Measurements from ENCODE around the gene CCDC71. TPM values are rescaled to one million over a fixed set of nuclear protein-coding genes. Genes with fewer than 3 reads are reported as not detected.

Gene CCDC71
- total and polyA plus RNA-seq, 3 experiments from 2014 or later = 0.94 to 34.2 (median 32.1) TPM

- H3K27ac ChIP-seq (ENCODE audit: low read depth, low read length) = no peak overlapping the region
- Mint-ChIP-seq H3K27me3 (no peaks in the 10 kb centered on the region), H3K36me3 (peaks cover 0 to 13% (median 0%) of the 10 kb centered on the region in 3 donors), H3K4me3 (peak overlapping the region in 1 of 7 donors; percentile 2), H3K27ac (peak overlapping the region in 6 of 8 donors; percentile 2 to 98 (median 40)), H3K4me1 (peaks cover 0 to 12% (median 4%) of the 10 kb centered on the region in 3 donors), H3K9me3 (no peaks in the 10 kb centered on the region)
- no peaks in the 10 kb centered on the region for H3K27me3 ChIP-seq (ENCODE audit: insufficient read depth, low read length, poor library complexity, severe bottlenecking)
- H3K36me3 ChIP-seq (ENCODE audit: insufficient read depth, low read length) = no peaks in the 10 kb centered on the region
- H3K4me3 ChIP-seq (ENCODE audit: low read length) = no peak overlapping the region
- CTCF ChIA-PET = interaction anchor here (0.8 to 5.1 kb wide), 8 partner anchors 13 to 356 kb away, joined by 3 to 21 read pairs (median 5); partner anchors contain the start of genes IMPDH2, KLHDC8B, QRICH1 and USP19
- H3K4me1 ChIP-seq (ENCODE audit: insufficient read depth, low read length) = no peaks in the 10 kb centered on the region
- H3K9me3 ChIP-seq (ENCODE audit: low read length) = no peaks in the 10 kb centered on the region
- POLR2A ChIA-PET = interaction anchor here (1.0 kb wide), 1 partner anchor 37 kb away, joined by 3 read pairs; the partner anchor contains the start of gene USP19
- DNase-seq = peak; percentile 36 to 78 (median 49)
These were observed 7.9 kb downstream of the CCDC71 start for GRCh38 chr3:49158103-49158709.

GRCh38 chr3:49157289-49157688 is 8.8 kb downstream of the CCDC71 start:
- Histone ChIP-seq H3K27ac (ENCODE audit: low read depth, low read length) (no peak overlapping the region), H3K4me3 (ENCODE audit: low read length) (no peak overlapping the region), H3K9me3 (ENCODE audit: low read length) (no peaks in the 10 kb centered on the region), H3K27me3 (ENCODE audit: insufficient read depth, low read length, poor library complexity, severe bottlenecking) (no peaks in the 10 kb centered on the region), H3K4me1 (ENCODE audit: insufficient read depth, low read length) (no peaks in the 10 kb centered on the region), H3K36me3 (ENCODE audit: insufficient read depth, low read length) (no peaks in the 10 kb centered on the region)
- no peak for DNase-seq
- H3K4me3 Mint-ChIP-seq = no peak overlapping the region
- CTCF ChIA-PET = interaction anchor here (0.8 to 5.1 kb wide), 7 partner anchors 13 to 173 kb away, joined by 4 to 21 read pairs (median 5); partner anchors contain the start of genes IMPDH2, KLHDC8B, P4HTM and USP19
- no peaks in the 10 kb centered on the region for H3K27me3 Mint-ChIP-seq
- H3K9me3 Mint-ChIP-seq = no peaks in the 10 kb centered on the region
- H3K36me3 Mint-ChIP-seq = peaks cover 0 to 8% (median 0%) of the 10 kb centered on the region in 3 donors
- POLR2A ChIA-PET = interaction anchor here (0.6 to 0.9 kb wide), 2 partner anchors 64 to 620 kb away, joined by 3 read pairs; partner anchors contain the start of gene QRICH1
- peaks cover 0 to 7% (median 4%) of the 10 kb centered on the region in 3 donors for H3K4me1 Mint-ChIP-seq
- H3K27ac Mint-ChIP-seq = peak overlapping the region in 2 of 8 donors; percentile 6 to 61

- no peaks in the 10 kb centered on the region for H3K27me3 ChIP-seq (ENCODE audit: insufficient read depth, low read length, poor library complexity, severe bottlenecking)
- Mint-ChIP-seq H3K27ac (peak overlapping the region in 1 of 8 donors; percentile 60), H3K36me3 (no peaks in the 10 kb centered on the region), H3K27me3 (no peaks in the 10 kb centered on the region), H3K9me3 (no peaks in the 10 kb centered on the region), H3K4me3 (no peak overlapping the region), H3K4me1 (peaks cover 0 to 4% (median 0%) of the 10 kb centered on the region in 3 donors)
- H3K36me3 ChIP-seq (ENCODE audit: insufficient read depth, low read length) = no peaks in the 10 kb centered on the region
- ChIA-PET POLR2A (no interaction called here), CTCF (interaction anchor here (0.9 kb wide), 2 partner anchors 17 to 166 kb away, joined by 3 to 5 read pairs; partner anchors contain the start of gene KLHDC8B)
- H3K4me3 ChIP-seq (ENCODE audit: low read length) = no peak overlapping the region
- DNase-seq = no peak
- H3K27ac ChIP-seq (ENCODE audit: low read depth, low read length) = no peak overlapping the region
- no peaks in the 10 kb centered on the region for H3K9me3 ChIP-seq (ENCODE audit: low read length)
- no peaks in the 10 kb centered on the region for H3K4me1 ChIP-seq (ENCODE audit: insufficient read depth, low read length)
These were observed 12.7 kb downstream of the CCDC71 start for GRCh38 chr3:49153349-49153912.

GRCh38 chr3:49151610-49152009 is 14.5 kb downstream of the CCDC71 start:
- no peaks in the 10 kb centered on the region for H3K4me1 ChIP-seq (ENCODE audit: insufficient read depth, low read length)
- no peak overlapping the region for H3K4me3 ChIP-seq (ENCODE audit: low read length)
- no peak overlapping the region for H3K27ac ChIP-seq (ENCODE audit: low read depth, low read length)
- ChIA-PET CTCF (no interaction called here), POLR2A (no interaction called here)
- H3K36me3 ChIP-seq (ENCODE audit: insufficient read depth, low read length) = no peaks in the 10 kb centered on the region
- Mint-ChIP-seq H3K27ac (peak overlapping the region in 1 of 8 donors; percentile 32), H3K36me3 (no peaks in the 10 kb centered on the region), H3K27me3 (no peaks in the 10 kb centered on the region), H3K4me1 (no peaks in the 10 kb centered on the region), H3K4me3 (no peak overlapping the region), H3K9me3 (no peaks in the 10 kb centered on the region)
- H3K9me3 ChIP-seq (ENCODE audit: low read length) = no peaks in the 10 kb centered on the region
- no peak for DNase-seq
- H3K27me3 ChIP-seq (ENCODE audit: insufficient read depth, low read length, poor library complexity, severe bottlenecking) = no peaks in the 10 kb centered on the region

GRCh38 chr3:49148159-49148558 is 18.0 kb downstream of the CCDC71 start:
- DNase-seq = no peak
- Histone ChIP-seq H3K4me3 (ENCODE audit: low read length) (no peak overlapping the region), H3K36me3 (ENCODE audit: insufficient read depth, low read length) (no peaks in the 10 kb centered on the region), H3K4me1 (ENCODE audit: insufficient read depth, low read length) (no peaks in the 10 kb centered on the region), H3K9me3 (ENCODE audit: low read length) (no peaks in the 10 kb centered on the region), H3K27ac (ENCODE audit: low read depth, low read length) (no peak overlapping the region), H3K27me3 (ENCODE audit: insufficient read depth, low read length, poor library complexity, severe bottlenecking) (no peaks in the 10 kb centered on the region)
- H3K36me3 Mint-ChIP-seq = no peaks in the 10 kb centered on the region
- no peak overlapping the region for H3K4me3 Mint-ChIP-seq
- ChIA-PET POLR2A (no interaction called here), CTCF (no interaction called here)
- H3K27ac Mint-ChIP-seq = peak overlapping the region in 1 of 8 donors; percentile 47
- no peaks in the 10 kb centered on the region for H3K4me1 Mint-ChIP-seq
- H3K27me3 Mint-ChIP-seq = no peaks in the 10 kb centered on the region
- H3K9me3 Mint-ChIP-seq = no peaks in the 10 kb centered on the region

GRCh38 chr3:49140080-49140479 is 26.1 kb downstream of the CCDC71 start:
- ChIA-PET POLR2A (no interaction called here), CTCF (no interaction called here)
- Histone ChIP-seq H3K27ac (ENCODE audit: low read depth, low read length) (no peak overlapping the region), H3K4me3 (ENCODE audit: low read length) (no peak overlapping the region), H3K27me3 (ENCODE audit: insufficient read depth, low read length, poor library complexity, severe bottlenecking) (no peaks in the 10 kb centered on the region), H3K9me3 (ENCODE audit: low read length) (no peaks in the 10 kb centered on the region), H3K4me1 (ENCODE audit: insufficient read depth, low read length) (no peaks in the 10 kb centered on the region), H3K36me3 (ENCODE audit: insufficient read depth, low read length) (no peaks in the 10 kb centered on the region)
- H3K4me1 Mint-ChIP-seq = no peaks in the 10 kb centered on the region
- peaks cover 0 to 11% (median 0%) of the 10 kb centered on the region in 3 donors for H3K36me3 Mint-ChIP-seq
- H3K27me3 Mint-ChIP-seq = peaks cover 21 to 29% of the 10 kb centered on the region in 2 donors
- DNase-seq = no peak
- H3K27ac Mint-ChIP-seq = no peak overlapping the region
- no peak overlapping the region for H3K4me3 Mint-ChIP-seq
- peaks cover 0 to 12% (median 6%) of the 10 kb centered on the region in 5 donors for H3K9me3 Mint-ChIP-seq

GRCh38 chr3:49135499-49135898 is 30.6 kb downstream of the CCDC71 start:
- Histone ChIP-seq H3K36me3 (ENCODE audit: insufficient read depth, low read length) (no peaks in the 10 kb centered on the region), H3K4me1 (ENCODE audit: insufficient read depth, low read length) (no peaks in the 10 kb centered on the region), H3K9me3 (ENCODE audit: low read length) (no peaks in the 10 kb centered on the region), H3K27me3 (ENCODE audit: insufficient read depth, low read length, poor library complexity, severe bottlenecking) (no peaks in the 10 kb centered on the region), H3K4me3 (ENCODE audit: low read length) (no peak overlapping the region), H3K27ac (ENCODE audit: low read depth, low read length) (no peak overlapping the region)
- Mint-ChIP-seq H3K4me3 (no peak overlapping the region), H3K36me3 (no peaks in the 10 kb centered on the region), H3K9me3 (no peaks in the 10 kb centered on the region), H3K27me3 (peaks cover 16 to 53% of the 10 kb centered on the region in 2 donors), H3K4me1 (no peaks in the 10 kb centered on the region), H3K27ac (no peak overlapping the region)
- ChIA-PET CTCF (no interaction called here), POLR2A (no interaction called here)
- DNase-seq = no peak

GRCh38 chr3:49134471-49135265 is 31.5 kb downstream of the CCDC71 start:
- no peak overlapping the region for H3K4me3 Mint-ChIP-seq

More at GRCh38 chr3:49134471-49135265, 31.5 kb downstream of the CCDC71 start:
- no peak for DNase-seq
- no peak overlapping the region for H3K27ac ChIP-seq (ENCODE audit: low read depth, low read length)
- peaks cover 16 to 49% of the 10 kb centered on the region in 2 donors for H3K27me3 Mint-ChIP-seq
- no peaks in the 10 kb centered on the region for H3K9me3 Mint-ChIP-seq
- no peaks in the 10 kb centered on the region for H3K27me3 ChIP-seq (ENCODE audit: insufficient read depth, low read length, poor library complexity, severe bottlenecking)
- H3K9me3 ChIP-seq (ENCODE audit: low read length) = no peaks in the 10 kb centered on the region
- no peak overlapping the region for H3K4me3 ChIP-seq (ENCODE audit: low read length)
- ChIA-PET CTCF (no interaction called here), POLR2A (no interaction called here)
- no peaks in the 10 kb centered on the region for H3K4me1 Mint-ChIP-seq
- no peaks in the 10 kb centered on the region for H3K36me3 Mint-ChIP-seq
- no peaks in the 10 kb centered on the region for H3K4me1 ChIP-seq (ENCODE audit: insufficient read depth, low read length)
- no peaks in the 10 kb centered on the region for H3K36me3 ChIP-seq (ENCODE audit: insufficient read depth, low read length)
- peak overlapping the region in 1 of 8 donors; percentile 51 for H3K27ac Mint-ChIP-seq

All from CD8-positive, alpha-beta memory T cell (primary cell).